ENCODE data around the gene NUBPL.
"Not testable (repeated sequence)": the region's sequence is repeated elsewhere in the genome, so short reads cannot be mapped to it uniquely, and the experiment has no call there.

Gene NUBPL

DNA sequence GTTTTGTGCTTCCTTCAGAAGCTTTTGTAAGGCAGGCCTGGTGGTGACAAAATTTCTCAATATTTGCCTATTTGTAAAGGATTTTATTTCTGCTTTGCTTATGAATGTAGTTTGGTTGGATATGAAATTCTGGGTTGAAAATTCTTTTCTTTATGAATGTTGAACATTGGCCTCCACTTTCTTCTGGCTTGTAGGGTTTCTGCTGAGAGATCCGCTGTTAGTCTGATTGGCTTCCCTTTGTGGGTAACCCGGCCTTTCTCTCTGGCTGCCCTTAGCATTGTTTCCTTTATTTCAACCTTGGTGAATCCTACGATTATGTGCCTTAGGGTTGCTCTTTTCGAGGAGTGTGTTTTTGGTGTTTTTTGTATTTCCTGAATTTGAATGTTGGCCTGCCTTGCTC, 58.2 kb downstream of the NUBPL start:
- Histone ChIP-seq H2AFZ (ENCODE audit: low read length) (no peak overlapping the region), H3K27me3 (ENCODE audit: insufficient read depth, low read length, poor library complexity, severe bottlenecking) (no peaks in the 10 kb centered on the region), H3K4me1 (ENCODE audit: insufficient read depth, low read length, poor library complexity, severe bottlenecking) (no peaks in the 10 kb centered on the region), H3K9me2 (replicated peaks; ENCODE audit: low read depth, low read length) (no peaks in the 10 kb centered on the region), H3K4me2 (ENCODE audit: low read depth, low read length, poor library complexity, severe bottlenecking) (no peak overlapping the region), H3K4me3 (ENCODE audit: low read length, poor library complexity, severe bottlenecking) (no peak overlapping the region), H3K79me2 (ENCODE audit: insufficient read depth, low read length) (no peaks in the 10 kb centered on the region), H3F3A (ENCODE audit: low read depth) (no peaks in the 10 kb centered on the region), H4K20me1 (ENCODE audit: insufficient read depth, low read length, poor library complexity, severe bottlenecking) (no peaks in the 10 kb centered on the region), H3K36me3 (ENCODE audit: insufficient read depth, low read length) (peaks cover 13% of the 10 kb centered on the region; the same call in 1 of the 2 replicates), H3K9ac (ENCODE audit: low read depth, low read length, poor library complexity, severe bottlenecking) (no peak overlapping the region), H3K9me3 (ENCODE audit: insufficient read depth, low read depth, low read length) (peaks cover 6% of the 10 kb centered on the region; the same call in 1 of the 2 replicates)
- no peak for TF ChIP-seq CTCF (conservative IDR thresholded peaks at IDR 0.05; ENCODE audit: low read length)
- TF ChIP-seq EZH2phosphoT487 (IDR thresholded peaks at IDR 0.05; ENCODE audit: borderline replicate concordance) = no peak

- H3K79me2 ChIP-seq (ENCODE audit: insufficient read depth, low read length); H3K27me3 ChIP-seq (ENCODE audit: insufficient read depth, low read length, poor library complexity, severe bottlenecking); H3K9me3 ChIP-seq (ENCODE audit: insufficient read depth, low read depth, low read length); H3K9me2 ChIP-seq (replicated peaks; ENCODE audit: low read depth, low read length); H3K9ac ChIP-seq (ENCODE audit: low read depth, low read length, poor library complexity, severe bottlenecking); H3K4me2 ChIP-seq (ENCODE audit: low read depth, low read length, poor library complexity, severe bottlenecking); H4K20me1 ChIP-seq (ENCODE audit: insufficient read depth, low read length, poor library complexity, severe bottlenecking); H3K4me1 ChIP-seq (ENCODE audit: insufficient read depth, low read length, poor library complexity, severe bottlenecking); H3F3A ChIP-seq (ENCODE audit: low read depth); H3K4me3 ChIP-seq (ENCODE audit: low read length, poor library complexity, severe bottlenecking); H2AFZ ChIP-seq (ENCODE audit: low read length): not testable (repeated sequence)
- peaks cover 13% of the 10 kb centered on the region; the same call in 1 of the 2 replicates for H3K36me3 ChIP-seq (ENCODE audit: insufficient read depth, low read length)
These were observed 59.7 kb downstream of the NUBPL start for GRCh38 chr14:31620898-31621297.

DNA sequence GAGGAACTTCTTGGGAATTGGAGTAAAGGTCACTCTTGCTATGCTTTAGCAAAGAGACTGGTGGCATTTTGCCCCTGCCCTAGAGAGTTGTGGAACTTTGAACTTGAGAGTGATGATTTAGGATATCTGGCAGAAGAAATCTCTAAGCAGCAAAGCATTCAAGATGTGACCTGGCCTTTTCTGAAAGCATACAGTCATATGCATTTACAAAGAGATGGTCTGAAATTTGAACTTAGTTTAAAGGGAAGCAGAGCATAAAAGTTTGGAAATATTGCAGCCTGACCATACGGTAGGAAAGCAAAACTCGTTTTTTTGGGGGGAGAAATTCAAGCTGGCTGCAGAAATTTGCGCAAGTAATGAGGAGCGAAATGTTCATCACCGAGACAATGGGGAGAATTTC, 60.9 kb downstream of the NUBPL start:
- no peak overlapping the region for H3K4me2 ChIP-seq (ENCODE audit: low read depth, low read length, poor library complexity, severe bottlenecking)
- no peaks in the 10 kb centered on the region for H3K79me2 ChIP-seq (ENCODE audit: insufficient read depth, low read length)
- no peak overlapping the region for H3K9ac ChIP-seq (ENCODE audit: low read depth, low read length, poor library complexity, severe bottlenecking)
- no peaks in the 10 kb centered on the region for H4K20me1 ChIP-seq (ENCODE audit: insufficient read depth, low read length, poor library complexity, severe bottlenecking)
- H3K27me3 ChIP-seq (ENCODE audit: insufficient read depth, low read length, poor library complexity, severe bottlenecking) = no peaks in the 10 kb centered on the region
- H3K9me3 ChIP-seq (ENCODE audit: insufficient read depth, low read depth, low read length) = peaks cover 6% of the 10 kb centered on the region; the same call in 1 of the 2 replicates
- no peaks in the 10 kb centered on the region for H3F3A ChIP-seq (ENCODE audit: low read depth)
- TF ChIP-seq EZH2phosphoT487 (IDR thresholded peaks at IDR 0.05; ENCODE audit: borderline replicate concordance) (no peak), CTCF (conservative IDR thresholded peaks at IDR 0.05; ENCODE audit: low read length) (no peak)
- H3K4me3 ChIP-seq (ENCODE audit: low read length, poor library complexity, severe bottlenecking) = no peak overlapping the region
- no peak overlapping the region for H2AFZ ChIP-seq (ENCODE audit: low read length)
- no peaks in the 10 kb centered on the region for H3K9me2 ChIP-seq (replicated peaks; ENCODE audit: low read depth, low read length)
- H3K4me1 ChIP-seq (ENCODE audit: insufficient read depth, low read length, poor library complexity, severe bottlenecking) = no peaks in the 10 kb centered on the region
- H3K36me3 ChIP-seq (ENCODE audit: insufficient read depth, low read length) = peaks cover 13% of the 10 kb centered on the region; the same call in 1 of the 2 replicates

DNA sequence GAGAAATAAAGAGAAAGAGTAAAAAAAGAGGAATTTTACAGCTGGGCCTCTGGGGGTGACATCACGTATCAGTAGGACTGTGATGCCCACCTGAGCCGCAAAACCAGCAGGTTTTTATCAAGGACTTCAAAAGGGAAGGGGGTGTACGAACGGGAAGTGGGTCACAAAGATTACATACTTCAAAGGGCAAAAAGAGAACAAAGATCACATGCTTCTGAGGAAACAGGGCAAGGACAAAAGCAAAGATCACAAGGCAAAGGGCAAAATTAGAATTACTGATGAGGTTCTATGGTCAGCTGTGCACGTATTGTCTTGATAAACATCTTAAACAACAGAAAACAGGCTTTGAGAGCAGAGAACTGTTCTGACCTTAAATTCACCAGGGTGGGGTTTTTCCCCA, 91.7 kb downstream of the NUBPL start:
- H3K9ac ChIP-seq (ENCODE audit: low read depth, low read length, poor library complexity, severe bottlenecking); H3F3A ChIP-seq (ENCODE audit: low read depth); H3K9me2 ChIP-seq (replicated peaks; ENCODE audit: low read depth, low read length); H2AFZ ChIP-seq (ENCODE audit: low read length); H3K4me1 ChIP-seq (ENCODE audit: insufficient read depth, low read length, poor library complexity, severe bottlenecking); H3K79me2 ChIP-seq (ENCODE audit: insufficient read depth, low read length); H3K4me2 ChIP-seq (ENCODE audit: low read depth, low read length, poor library complexity, severe bottlenecking); H3K4me3 ChIP-seq (ENCODE audit: low read length, poor library complexity, severe bottlenecking); H3K27me3 ChIP-seq (ENCODE audit: insufficient read depth, low read length, poor library complexity, severe bottlenecking); H3K36me3 ChIP-seq (ENCODE audit: insufficient read depth, low read length); H4K20me1 ChIP-seq (ENCODE audit: insufficient read depth, low read length, poor library complexity, severe bottlenecking); H3K9me3 ChIP-seq (ENCODE audit: insufficient read depth, low read depth, low read length): not testable (repeated sequence)
